ENCODE measurements around the gene AUTS2. TPM values are rescaled to one million over a fixed set of nuclear protein-coding genes. Genes with fewer than 3 reads are reported as not detected.

The AUTS2 gene
- total RNA-seq, 1 experiment from 2014 or later: 50.0 TPM

DNA sequence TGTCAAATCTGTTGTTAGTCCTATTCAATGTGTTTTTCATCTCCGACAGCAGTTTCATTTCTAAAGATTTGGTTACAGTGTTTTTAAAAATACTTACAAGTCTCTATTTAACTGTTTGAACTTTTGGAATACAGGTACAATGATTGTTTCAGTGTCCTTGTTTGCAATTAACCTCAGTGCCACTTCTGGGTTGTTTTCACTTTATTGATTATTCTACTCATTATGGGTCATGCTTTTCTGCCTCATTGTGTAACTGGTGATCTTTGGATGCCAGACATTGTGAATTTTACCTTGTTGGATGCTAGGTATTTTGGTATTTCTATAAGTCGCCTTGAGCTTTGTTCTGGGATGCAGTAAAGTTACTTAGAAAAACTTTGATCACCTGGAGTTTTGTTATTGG lies 331.3 kb downstream of the AUTS2 start (continued):
- TF ChIP-seq MLX (CRISPR knock-in tag; IDR thresholded peaks at IDR 0.05) (no peak), SMAD3 (CRISPR knock-in tag; IDR thresholded peaks at IDR 0.05; ENCODE audit: borderline replicate concordance) (no peak), KAT7 (CRISPR knock-in tag; IDR thresholded peaks at IDR 0.05; ENCODE audit: borderline replicate concordance) (no peak), ZNF121 (CRISPR knock-in tag; IDR thresholded peaks at IDR 0.05) (no peak)
- TF ChIP-seq, protein P1, sequence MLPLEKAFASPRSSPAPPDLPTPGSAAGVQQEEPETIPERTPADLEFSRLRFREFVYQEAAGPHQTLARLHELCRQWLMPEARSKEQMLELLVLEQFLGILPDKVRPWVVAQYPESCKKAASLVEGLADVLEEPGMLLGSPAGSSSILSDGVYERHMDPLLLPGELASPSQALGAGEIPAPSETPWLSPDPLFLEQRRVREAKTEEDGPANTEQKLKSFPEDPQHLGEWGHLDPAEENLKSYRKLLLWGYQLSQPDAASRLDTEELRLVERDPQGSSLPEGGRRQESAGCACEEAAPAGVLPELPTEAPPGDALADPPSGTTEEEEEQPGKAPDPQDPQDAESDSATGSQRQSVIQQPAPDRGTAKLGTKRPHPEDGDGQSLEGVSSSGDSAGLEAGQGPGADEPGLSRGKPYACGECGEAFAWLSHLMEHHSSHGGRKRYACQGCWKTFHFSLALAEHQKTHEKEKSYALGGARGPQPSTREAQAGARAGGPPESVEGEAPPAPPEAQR (CRISPR knock-in tag; IDR thresholded peaks at IDR 0.05): no peak
- TF ChIP-seq, protein P2, sequence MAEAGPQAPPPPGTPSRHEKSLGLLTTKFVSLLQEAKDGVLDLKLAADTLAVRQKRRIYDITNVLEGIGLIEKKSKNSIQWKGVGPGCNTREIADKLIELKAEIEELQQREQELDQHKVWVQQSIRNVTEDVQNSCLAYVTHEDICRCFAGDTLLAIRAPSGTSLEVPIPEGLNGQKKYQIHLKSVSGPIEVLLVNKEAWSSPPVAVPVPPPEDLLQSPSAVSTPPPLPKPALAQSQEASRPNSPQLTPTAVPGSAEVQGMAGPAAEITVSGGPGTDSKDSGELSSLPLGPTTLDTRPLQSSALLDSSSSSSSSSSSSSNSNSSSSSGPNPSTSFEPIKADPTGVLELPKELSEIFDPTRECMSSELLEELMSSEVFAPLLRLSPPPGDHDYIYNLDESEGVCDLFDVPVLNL (CRISPR knock-in tag; IDR thresholded peaks at IDR 0.05; ENCODE audit: borderline replicate concordance, low read depth): no peak
- TF ChIP-seq, protein P3, sequence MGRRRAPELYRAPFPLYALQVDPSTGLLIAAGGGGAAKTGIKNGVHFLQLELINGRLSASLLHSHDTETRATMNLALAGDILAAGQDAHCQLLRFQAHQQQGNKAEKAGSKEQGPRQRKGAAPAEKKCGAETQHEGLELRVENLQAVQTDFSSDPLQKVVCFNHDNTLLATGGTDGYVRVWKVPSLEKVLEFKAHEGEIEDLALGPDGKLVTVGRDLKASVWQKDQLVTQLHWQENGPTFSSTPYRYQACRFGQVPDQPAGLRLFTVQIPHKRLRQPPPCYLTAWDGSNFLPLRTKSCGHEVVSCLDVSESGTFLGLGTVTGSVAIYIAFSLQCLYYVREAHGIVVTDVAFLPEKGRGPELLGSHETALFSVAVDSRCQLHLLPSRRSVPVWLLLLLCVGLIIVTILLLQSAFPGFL (CRISPR knock-in tag; IDR thresholded peaks at IDR 0.05; ENCODE audit: borderline replicate concordance): no peak

DNA sequence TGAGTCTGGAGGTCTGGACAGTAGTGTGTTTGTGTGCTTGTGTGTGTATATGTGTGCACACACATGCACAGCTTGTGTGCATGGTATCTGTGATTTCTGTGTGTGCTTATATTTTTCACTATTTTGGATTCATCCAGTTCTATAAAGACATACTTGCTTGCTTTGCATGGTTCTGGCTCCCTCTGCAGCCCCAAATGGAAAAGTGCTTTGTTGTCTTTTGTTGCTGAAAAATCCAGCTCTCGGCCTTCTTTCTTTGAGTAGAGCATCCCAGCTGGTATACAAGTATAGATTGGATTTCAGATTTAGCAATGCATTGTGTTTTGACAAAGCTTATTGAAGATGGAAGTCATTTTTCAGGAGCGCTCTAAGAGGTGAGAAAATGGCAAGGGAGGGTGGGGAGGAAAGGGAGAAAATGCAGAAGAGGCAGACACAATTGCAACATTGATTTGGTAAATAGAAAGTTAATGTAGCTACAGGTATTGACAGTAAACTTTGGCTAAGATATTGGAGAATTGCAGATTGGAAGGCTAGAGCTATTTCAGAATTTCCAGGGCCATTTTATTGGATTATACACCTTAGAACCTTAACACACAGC lies 333.9 kb downstream of the AUTS2 start:
- Mint-ChIP-seq H3K36me3 (no peaks in the 10 kb centered on the region), H3K4me3 (no peak overlapping the region), H3K9me3 (no peaks in the 10 kb centered on the region), H3K27me3 (ENCODE audit: low read depth) (0 out of 2 replicates have a peak, but pooled peaks cover 3% of the 10 kb centered on the region), H3K27ac (no peak overlapping the region), H3K4me1 (peaks cover 2% of the 10 kb centered on the region; the same call in 1 of the 2 replicates)
- ATAC-seq: no peak
- ChIA-PET CTCF (interaction anchor here (0.6 to 1.1 kb wide), 9 partner anchors 17 to 529 kb away, joined by 3 to 4 read pairs (median 3); no protein-coding TSS in a partner anchor), POLR2A (no interaction called here)
- TF ChIP-seq ZNF219 (CRISPR knock-in tag; IDR thresholded peaks at IDR 0.05; ENCODE audit: borderline replicate concordance) (no peak), USF1 (CRISPR knock-in tag; IDR thresholded peaks at IDR 0.05) (no peak), FOXP4 (CRISPR knock-in tag; IDR thresholded peaks at IDR 0.05) (no peak), TEAD4 (CRISPR knock-in tag; IDR thresholded peaks at IDR 0.05) (no peak), ESRRA (CRISPR knock-in tag; IDR thresholded peaks at IDR 0.05; ENCODE audit: borderline replicate concordance) (no peak), SP1 (CRISPR knock-in tag; conservative IDR thresholded peaks at IDR 0.05) (no peak), NFATC4 (CRISPR knock-in tag; IDR thresholded peaks at IDR 0.05) (no peak)
- TF ChIP-seq, protein P4, sequence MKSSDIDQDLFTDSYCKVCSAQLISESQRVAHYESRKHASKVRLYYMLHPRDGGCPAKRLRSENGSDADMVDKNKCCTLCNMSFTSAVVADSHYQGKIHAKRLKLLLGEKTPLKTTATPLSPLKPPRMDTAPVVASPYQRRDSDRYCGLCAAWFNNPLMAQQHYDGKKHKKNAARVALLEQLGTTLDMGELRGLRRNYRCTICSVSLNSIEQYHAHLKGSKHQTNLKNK (CRISPR knock-in tag; IDR thresholded peaks at IDR 0.05): no peak
- DNase-seq (ENCODE audit: low spot score): peak; percentile 12
